Measurements from ENCODE around the gene LTC4S. TPM values are rescaled to one million over a fixed set of nuclear protein-coding genes. Genes with fewer than 3 reads are reported as not detected.

LTC4S gene
- total and polyA plus RNA-seq, 2 donors (not counting 3 experiments of a cell fraction or from before 2014, with no cell fraction given): 0.95 to 6.3 TPM

- no peak overlapping the region for H3K4me2 ChIP-seq (ENCODE audit: insufficient read depth, low read length)
- no peaks in the 10 kb centered on the region for H3K79me2 ChIP-seq (ENCODE audit: control insufficient read depth, insufficient read depth, low read length)
- ChIA-PET POLR2A (no interaction called here), CTCF (interaction anchor here (0.7 to 4.8 kb wide), 2 partner anchors 11 to 46 kb away, joined by 3 to 22 read pairs; partner anchors contain the start of gene SQSTM1)
- peaks cover 8 to 27% of the 10 kb centered on the region in 2 experiments for H3K36me3 ChIP-seq (ENCODE audit: control insufficient read depth in 2 of 2, extremely low read depth in 1 of 2, insufficient read depth in 2 of 2, low read length in 2 of 2)
- no peaks in the 10 kb centered on the region for H3K27me3 ChIP-seq (ENCODE audit: control insufficient read depth in 2 of 2, insufficient read depth in 2 of 2, low read length in 2 of 2)
- no peak overlapping the region for H3K27ac ChIP-seq (ENCODE audit: insufficient read depth, low read depth, low read length)
- dilution Hi-C loops (cut with MboI; ENCODE audit: extremely low pct_ligation_motif_present, low sequenced_read_pairs): no loop called here
- peaks cover 14% of the 10 kb centered on the region for H3K4me1 ChIP-seq (ENCODE audit: control insufficient read depth, extremely low read depth, insufficient read depth, low read length)
- H3K9me1 ChIP-seq (replicated peaks; ENCODE audit: control insufficient read depth, extremely low read depth, insufficient read depth, low read length): no peaks in the 10 kb centered on the region
- no peak for FAIRE-seq
- no peak for TF ChIP-seq MYC (IDR thresholded peaks at IDR 0.05; ENCODE audit: low read depth, low read length)
- TF ChIP-seq FOS (IDR thresholded peaks at IDR 0.05; ENCODE audit: borderline replicate concordance, insufficient read depth, low read length): no peak
- TF ChIP-seq POLR2A (IDR thresholded peaks at IDR 0.05; ENCODE audit: low read depth, low read length): no peak
- no peak for TF ChIP-seq POLR2AphosphoS5 (IDR thresholded peaks at IDR 0.05; ENCODE audit: insufficient read depth, low read depth, low read length)
- TF ChIP-seq JUN (IDR thresholded peaks at IDR 0.05; ENCODE audit: borderline replicate concordance, insufficient read depth, insufficient read length, low read depth): no peak
- TF ChIP-seq, protein P1, sequence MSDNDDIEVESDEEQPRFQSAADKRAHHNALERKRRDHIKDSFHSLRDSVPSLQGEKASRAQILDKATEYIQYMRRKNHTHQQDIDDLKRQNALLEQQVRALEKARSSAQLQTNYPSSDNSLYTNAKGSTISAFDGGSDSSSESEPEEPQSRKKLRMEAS (IDR thresholded peaks at IDR 0.05; ENCODE audit: insufficient read depth, insufficient read length): no peak
- TF ChIP-seq, protein P2, sequence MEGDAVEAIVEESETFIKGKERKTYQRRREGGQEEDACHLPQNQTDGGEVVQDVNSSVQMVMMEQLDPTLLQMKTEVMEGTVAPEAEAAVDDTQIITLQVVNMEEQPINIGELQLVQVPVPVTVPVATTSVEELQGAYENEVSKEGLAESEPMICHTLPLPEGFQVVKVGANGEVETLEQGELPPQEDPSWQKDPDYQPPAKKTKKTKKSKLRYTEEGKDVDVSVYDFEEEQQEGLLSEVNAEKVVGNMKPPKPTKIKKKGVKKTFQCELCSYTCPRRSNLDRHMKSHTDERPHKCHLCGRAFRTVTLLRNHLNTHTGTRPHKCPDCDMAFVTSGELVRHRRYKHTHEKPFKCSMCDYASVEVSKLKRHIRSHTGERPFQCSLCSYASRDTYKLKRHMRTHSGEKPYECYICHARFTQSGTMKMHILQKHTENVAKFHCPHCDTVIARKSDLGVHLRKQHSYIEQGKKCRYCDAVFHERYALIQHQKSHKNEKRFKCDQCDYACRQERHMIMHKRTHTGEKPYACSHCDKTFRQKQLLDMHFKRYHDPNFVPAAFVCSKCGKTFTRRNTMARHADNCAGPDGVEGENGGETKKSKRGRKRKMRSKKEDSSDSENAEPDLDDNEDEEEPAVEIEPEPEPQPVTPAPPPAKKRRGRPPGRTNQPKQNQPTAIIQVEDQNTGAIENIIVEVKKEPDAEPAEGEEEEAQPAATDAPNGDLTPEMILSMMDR (IDR thresholded peaks at IDR 0.05; ENCODE audit: extremely low read depth in 1 of 2, insufficient read depth in 1 of 2, low read depth in 1 of 2, low read length in 2 of 2): no peak
- no peak for TF ChIP-seq EZH2 (IDR thresholded peaks at IDR 0.05; ENCODE audit: borderline replicate concordance, low read depth, low read length, severe bottlenecking)
- TF ChIP-seq GATA2 (IDR thresholded peaks at IDR 0.05; ENCODE audit: insufficient read depth, insufficient read length, low read depth, low read length): no peak
- no peaks in the 10 kb centered on the region for H4K20me1 ChIP-seq (replicated peaks; ENCODE audit: control insufficient read depth, extremely low read depth, insufficient read depth, low read length)
- DNase-seq (ENCODE audit: low read depth, low spot score): no peak
- no TSS peak for BruUV-seq (replicated peaks)
- H3K9ac ChIP-seq (replicated peaks; ENCODE audit: extremely low read depth, insufficient read depth, low read length): no peak overlapping the region
- intact Hi-C loops (cut with micrococcal nuclease): no loop called here
- H3K9me3 ChIP-seq (replicated peaks; ENCODE audit: control insufficient read depth, insufficient read depth, low read length): no peaks in the 10 kb centered on the region
- no peak overlapping the region for H3K4me3 ChIP-seq (replicated peaks in 1 of 3; ENCODE audit: insufficient read depth in 1 of 3, low read depth in 1 of 3, low read length in 3 of 3)
- no peak overlapping the region for H2AFZ ChIP-seq (ENCODE audit: low read depth, low read length)
These were observed 19.3 kb upstream of the LTC4S start for GRCh38 chr5:179774442-179774841.

All from endothelial cell of umbilical vein (primary cell).